ENCODE results near the gene MT1X.
A peak's percentile ranks its signal among the peaks of the same experiment; 100 is the strongest.
"Not testable (repeated sequence)": the region's sequence is repeated elsewhere in the genome, so short reads cannot be mapped to it uniquely, and the experiment has no call there.

Gene MT1X

GRCh38 chr16:56657555-56658326 is 24.5 kb upstream of the MT1X start, which contains the start of gene MT1F:
MT1F (plus strand) TSS chr16:56657959; CDS start chr16:56658059, 100 bp downstream.
- peak; percentile 43 to 55 for DNase-seq

- no peak for DNase-seq
Measured at GRCh38 chr16:56658327-56658875, 23.9 kb upstream of the MT1X start.

DNA sequence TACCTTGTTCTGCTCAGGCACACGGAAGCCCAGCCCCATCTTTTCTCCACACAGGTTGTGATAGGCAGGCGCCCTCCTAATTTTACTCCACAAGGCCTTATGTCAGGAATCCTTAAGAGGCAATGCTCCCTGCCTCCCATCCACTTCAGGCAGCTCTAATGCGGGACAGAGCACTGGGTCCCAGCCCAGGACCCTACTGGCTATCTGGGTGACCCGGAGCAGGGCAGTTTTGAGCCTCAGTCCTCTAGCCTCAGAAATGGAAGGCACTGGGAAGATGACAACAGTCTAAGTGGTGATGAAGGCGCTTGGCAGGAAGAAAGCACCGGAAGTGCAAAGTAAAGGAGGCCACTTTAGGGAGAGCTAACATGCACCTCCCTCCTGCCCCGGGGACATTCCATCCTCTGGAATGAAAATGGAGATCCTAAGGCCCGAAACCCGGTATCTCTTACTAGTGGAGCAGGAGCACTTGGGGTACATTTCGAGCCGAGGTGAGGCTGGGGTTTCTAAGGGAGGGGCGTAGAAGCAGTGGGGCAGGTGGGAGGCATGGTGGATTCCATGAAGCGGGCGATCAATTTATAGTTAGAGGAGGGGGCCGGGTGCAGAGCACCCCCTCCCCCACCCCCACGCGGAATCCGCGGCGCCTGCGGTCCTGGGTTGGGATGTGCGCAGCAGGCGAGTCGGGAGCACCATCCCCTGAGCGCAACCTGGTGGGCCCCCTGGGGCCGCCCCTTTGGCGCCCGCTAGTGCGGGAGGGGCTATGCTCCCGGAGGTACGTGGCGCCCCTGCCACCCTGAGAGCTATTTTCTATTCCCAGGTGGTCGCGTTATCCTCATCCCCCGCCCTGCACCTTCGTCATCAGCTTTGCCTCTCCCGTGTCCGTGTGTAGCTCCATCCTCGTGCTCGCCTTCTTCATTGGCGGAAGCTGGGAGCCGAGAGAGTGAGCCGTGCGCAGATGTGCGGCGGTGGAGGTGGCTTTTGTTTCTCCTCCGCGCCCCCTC is 19.6 kb upstream of the MT1X start:
- no peak for DNase-seq

DNA sequence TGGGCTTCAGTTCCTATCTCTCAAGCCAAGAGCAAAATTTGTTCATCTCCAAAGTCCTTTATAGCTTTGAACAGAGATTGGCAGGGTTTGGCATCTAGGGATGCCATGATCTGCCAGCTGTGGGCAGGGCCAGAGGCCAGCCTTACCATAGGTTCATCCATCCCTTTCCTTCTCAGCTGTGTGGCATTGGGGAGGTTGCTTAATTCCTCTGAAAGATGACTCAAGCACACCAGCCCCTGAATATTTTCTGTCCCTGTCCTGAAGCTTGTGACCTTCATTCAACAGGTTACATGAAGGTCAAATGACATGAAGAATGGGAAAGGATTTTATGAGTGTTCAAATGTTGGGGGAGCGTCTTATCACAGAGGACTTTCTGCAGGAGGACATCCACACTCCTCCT is 17.8 kb upstream of the MT1X start:
- DNase-seq: no peak

DNA sequence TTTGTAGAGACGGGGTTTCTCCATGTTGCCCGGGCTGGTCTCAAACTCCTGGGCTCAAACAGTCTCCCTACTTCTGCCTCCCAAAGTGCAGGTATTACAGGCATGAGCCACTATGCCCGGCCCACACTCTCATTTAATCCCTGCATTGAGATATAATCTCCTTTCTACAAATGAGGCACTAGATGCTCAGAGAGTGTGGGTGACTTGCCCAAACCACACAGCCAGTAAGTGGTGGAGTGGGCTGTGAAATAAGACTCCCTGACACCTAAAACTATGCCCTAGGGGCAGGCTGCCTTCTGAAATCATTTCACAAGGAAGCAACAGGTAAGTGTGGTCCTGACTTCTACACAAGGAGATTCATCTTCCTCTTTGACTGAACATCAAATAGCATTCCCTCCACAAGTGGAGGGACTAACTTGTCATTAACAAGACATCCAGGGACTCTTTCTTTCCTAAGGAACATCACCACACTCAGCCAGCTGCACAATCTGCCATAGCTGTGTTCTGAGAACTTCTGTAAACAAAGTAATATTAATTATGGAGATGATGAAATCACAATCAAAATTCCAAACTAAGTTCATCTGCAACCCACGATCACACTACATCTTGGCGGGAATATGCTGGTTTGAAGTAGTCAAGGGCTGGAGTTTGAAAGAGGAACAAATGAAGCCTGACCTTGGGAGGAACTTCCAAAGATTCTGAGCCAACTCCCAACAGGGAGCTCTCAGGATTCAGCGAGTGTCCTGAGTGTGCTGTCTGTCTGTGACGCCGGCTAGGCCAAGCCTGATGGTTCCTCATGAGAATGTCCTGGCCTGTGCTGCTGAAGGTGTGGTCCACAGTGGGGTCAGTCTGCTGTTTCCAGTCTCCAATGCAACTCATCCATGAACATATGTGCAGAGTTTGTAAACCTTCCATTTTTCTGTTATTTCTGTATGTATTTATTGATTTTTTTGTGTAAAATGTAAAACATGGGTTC is 16.7 kb upstream of the MT1X start:
- not testable (repeated sequence) for DNase-seq

DNA sequence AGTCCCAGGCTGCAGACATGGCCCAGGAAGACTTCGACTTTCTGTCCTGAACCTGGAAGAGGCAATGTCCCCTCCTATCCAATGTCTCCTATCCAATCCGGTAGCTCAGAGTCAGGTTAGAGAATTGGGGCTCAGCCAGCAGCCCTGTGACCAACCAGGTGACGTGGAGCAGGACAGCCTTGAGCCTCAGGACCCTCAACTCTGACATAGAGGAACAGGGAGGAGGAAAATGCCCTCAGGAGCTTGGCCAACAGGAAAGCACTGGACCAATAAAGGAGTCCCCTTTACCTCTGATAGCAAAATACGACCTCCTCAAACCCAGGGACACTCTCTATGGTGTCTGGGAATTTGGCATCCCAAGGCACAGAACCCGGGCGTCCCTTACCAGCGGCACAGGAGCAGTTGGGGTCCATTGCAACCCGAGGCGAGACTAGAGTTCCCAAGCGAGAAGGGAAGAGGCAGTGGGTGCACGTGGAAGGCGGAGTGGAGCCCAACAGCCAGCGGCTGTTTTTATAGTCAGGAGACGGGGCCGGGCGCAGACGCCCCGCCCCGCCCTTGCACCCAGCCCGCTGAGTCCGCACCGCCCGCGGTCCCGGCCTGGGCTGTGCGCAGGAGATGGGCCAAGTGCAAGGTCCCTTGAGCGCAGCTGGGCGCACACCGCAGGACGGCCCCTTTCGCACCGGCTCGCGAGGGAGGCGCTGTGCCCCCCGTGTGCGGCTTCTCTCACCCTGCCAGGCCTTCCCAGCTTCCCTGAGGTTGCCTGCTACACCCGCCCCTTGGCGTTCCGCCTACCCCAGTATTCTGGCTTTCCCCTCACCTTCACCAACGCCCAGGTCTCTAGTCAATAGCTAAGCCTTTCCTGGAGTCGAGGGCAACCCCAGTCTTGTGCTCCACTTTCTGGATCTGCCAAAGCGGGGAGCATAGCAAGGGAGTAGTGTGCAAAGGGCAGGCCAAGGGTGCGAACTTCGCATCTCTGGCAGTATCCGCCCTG is 14.4 kb upstream of the MT1X start, which contains the start of gene MT1G:
TSS of gene MT1G (minus strand) at position 485 of the 991 bp plus-strand sequence. CDS start at position 413, 72 bp downstream.
- no peak for DNase-seq

DNA sequence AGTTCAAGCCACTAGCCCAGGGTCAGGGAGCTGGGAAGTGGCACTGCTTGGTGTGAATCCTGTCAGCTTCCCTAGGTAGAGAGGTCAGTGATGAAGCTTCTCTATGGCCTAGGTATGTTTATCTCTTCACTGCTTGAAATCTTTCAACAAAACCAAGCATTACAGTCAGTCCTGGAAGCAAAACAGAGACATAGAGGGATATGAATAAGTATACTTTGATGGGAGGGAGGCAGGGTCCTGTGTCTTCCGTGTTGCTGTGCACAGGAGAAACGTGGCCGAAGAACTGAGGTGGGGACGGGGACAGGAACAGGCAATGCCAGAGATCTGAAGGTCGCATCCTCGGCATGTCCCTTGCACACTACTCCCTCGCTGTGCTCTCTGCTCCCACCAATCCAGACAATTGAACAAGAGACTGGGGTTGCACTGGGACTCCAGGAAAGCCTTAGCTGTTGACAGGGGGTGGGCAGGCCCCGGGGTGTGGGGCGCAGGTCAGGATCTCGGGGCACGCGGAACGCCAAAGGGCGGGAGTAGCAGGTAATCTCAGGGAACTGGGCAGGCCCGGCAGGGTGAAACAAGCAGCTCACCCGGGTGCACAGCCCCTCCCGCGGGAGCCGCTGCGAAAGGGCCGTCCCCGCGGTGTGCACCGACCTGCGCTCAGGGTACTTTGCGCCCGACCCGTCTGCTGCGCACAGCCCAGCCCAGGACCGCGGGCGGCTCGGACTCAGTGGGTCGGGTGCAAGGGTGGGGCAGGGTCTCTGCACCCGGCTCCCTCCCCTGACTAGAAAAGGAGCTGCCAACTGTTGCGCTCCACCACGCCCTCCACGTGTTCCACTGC is 13.0 kb upstream of the MT1X start, which contains the start of gene MT1H:
TSS of gene MT1H (plus strand) at position 810 of the 835 bp plus-strand sequence. CDS start 71 bp downstream, outside the sequence.
- DNase-seq: no peak

GRCh38 chr16:56669840-56670619 is 12.2 kb upstream of the MT1X start:
- DNase-seq: no peak

DNA sequence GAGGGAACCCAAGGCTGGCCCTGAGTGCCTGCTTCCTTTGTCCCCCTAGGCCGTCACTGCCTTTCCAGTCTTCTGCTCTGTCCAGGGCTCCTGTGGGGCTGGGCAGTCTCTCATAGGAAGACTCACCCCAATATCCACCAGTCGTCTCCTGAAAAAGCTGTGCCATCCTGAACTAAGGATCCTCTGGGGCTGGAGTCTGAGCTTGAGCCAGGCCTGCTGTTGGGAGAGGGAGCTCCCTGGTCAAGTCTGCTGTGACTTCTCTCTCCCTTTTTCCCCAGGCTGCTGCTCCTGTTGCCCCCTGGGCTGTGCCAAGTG is 11.7 kb upstream of the MT1X start:
- no peak for DNase-seq

- not testable (repeated sequence) for DNase-seq
Measured at GRCh38 chr16:56671691-56672090, 10.6 kb upstream of the MT1X start.

DNA sequence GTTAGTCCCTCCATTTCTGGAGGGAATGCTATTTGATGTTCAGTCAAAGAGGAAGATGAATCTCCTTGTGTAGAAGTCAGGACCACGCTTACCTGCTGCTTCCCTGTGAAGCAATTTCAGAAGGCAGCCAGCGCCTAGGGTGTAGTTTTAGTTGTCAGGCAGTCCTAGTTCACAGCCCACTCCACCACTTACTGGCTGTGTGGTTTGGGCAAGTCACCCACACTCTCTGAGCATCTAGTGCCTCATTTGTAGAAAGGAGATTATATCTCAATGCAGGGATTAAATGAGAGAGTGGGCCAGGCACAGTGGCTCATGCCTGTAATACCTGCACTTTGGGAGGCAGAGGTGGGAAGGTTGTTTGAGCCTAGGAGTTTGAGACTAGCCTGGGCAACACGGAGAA is 10.1 kb upstream of the MT1X start:
- DNase-seq: not testable (repeated sequence)

DNA sequence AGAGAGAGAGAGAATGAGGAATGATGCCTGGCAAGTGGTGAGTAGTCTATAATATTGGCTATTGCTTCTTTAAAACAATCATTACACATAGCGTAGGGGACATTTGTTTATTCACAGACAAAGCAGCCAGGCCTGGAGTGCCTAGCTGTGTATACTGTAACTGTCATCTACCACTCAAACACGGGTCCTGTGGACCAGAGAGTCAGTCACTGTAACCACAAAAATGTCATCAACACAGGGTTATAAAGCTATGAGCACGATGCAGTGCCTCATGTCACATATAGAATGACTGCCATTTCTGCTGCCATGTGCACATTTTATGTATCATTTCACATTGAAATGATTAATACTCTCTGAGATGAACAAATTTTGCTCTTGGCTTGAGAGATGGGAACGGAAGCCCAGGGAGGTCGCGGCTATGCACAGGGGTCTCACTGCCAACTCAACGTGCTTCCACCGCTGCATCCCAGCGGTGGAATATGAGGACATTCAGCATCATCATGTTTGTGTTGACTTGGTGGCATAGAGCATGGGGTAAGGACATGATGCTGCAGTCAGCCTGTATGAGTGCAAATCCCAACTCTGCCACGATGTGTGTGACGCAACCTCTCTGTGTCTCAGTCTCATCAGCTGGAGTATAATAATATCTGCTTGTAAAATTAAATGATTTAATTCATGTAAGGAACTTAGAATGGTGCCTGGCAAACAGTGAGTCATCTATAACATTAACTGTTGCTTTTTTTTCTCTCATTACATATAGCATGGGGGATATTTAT is 9.3 kb upstream of the MT1X start:
- no peak for DNase-seq

DNA sequence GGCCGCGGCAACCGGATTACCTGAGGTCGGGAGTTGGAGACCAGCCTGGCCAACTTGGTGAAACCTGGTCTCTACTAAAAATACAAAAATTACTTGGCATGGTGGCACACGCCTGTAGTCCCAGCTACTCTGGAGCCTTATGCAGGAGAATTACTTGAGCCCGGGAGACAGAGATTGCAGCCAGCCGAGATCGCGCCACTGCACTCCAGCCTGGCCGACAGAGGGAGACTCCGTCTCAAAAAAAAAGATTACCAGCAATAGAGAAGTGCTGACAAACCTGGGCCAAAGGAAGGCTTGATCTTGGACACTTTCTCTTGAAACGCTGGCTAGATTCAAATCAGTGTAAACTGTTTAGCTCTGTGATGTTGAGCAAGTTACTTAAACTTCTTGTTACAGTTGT is 8.3 kb upstream of the MT1X start:
- DNase-seq: peak in 1 of 2 experiments; percentile 11

- not testable (repeated sequence) for DNase-seq
Measured at GRCh38 chr16:56674570-56674969, 7.7 kb upstream of the MT1X start.

- no peak for DNase-seq
Measured at GRCh38 chr16:56675685-56676210, 6.5 kb upstream of the MT1X start.

DNA sequence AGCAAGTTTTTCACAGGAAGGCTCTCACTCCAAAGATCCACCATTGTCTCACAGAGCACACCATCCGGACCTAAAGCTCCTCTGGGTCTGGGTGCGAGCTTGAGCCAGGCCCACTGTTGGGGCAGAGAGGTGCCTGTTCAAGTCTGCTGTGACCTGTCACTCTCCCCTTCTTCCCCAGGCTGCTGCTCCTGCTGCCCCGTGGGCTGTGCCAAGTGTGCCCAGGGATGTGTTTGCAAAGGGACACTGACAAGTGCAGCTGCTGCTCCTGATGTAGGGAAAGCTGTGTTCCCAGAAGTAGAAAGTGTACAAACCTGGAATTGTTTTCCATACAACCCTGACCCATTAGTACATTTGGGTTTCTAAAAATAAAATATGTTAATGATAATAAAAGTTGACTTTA is 4.8 kb upstream of the MT1X start:
- no peak for DNase-seq

- DNase-seq: no peak
Measured at GRCh38 chr16:56679078-56679730, 3.1 kb upstream of the MT1X start.
